Gastroesophageal sphincter (tissue), 4 donors: Measurements from ENCODE around the gene BACE1-AS. TPM values are rescaled to one million over a fixed set of nuclear protein-coding genes. Genes with fewer than 3 reads are reported as not detected.

Experiments used
- ATAC-seq: fragments of 150-250 bp; one replicate; pipeline ENCODE4 v1.9.1; 2016; ENCODE audit warnings: mild to moderate bottlenecking, moderate library complexity
- H3K27ac ChIP-seq, 4 donors: fragments of 200-600 bp; sonication (generic) in 3 of 4; 1 replicate in 3 of 4; 2 replicates in 1 of 4; pipeline ENCODE4 v1.5.1; 2016 to 2019
- H3K27me3 ChIP-seq: fragments of 200-600 bp; sonication (generic); one replicate; pipeline ENCODE4 v1.5.1; 2019
- H3K36me3 ChIP-seq, 2 donors: fragments of 200-600 bp; sonication (generic); one replicate each; pipeline ENCODE4 v1.5.1; 2019; ENCODE audit warnings: control low read depth in 1 of 2
- H3K4me1 ChIP-seq, 3 donors: fragments of 200-600 bp; sonication (generic); 1 replicate in 2 of 3; 2 replicates in 1 of 3; pipeline ENCODE4 v1.5.1; 2016 to 2019; ENCODE audit warnings: control low read depth in 2 of 3
- H3K4me3 ChIP-seq, 2 donors: fragments of 200-600 bp; sonication (generic); one replicate each; pipeline ENCODE4 v1.5.1; 2019; ENCODE audit warnings: mild to moderate bottlenecking in 1 of 2, moderate library complexity in 1 of 2
- H3K9me3 ChIP-seq, 3 donors: fragments of 200-600 bp; sonication (generic); one replicate each; pipeline ENCODE4 v1.5.1; 2017 to 2019; ENCODE audit warnings: control low read depth in 2 of 3
- CTCF ChIP-seq, 4 experiments: fragments of 200-600 bp in 2 of 4; fragments of 450-650 bp in 2 of 4; sonication (generic) in 1 of 4; IDR thresholded peaks; one replicate each; pipeline ENCODE4 v1.5.1; 2017 to 2019; ENCODE audit warnings: antibody characterized with exemption in 4 of 4, mild to moderate bottlenecking in 2 of 4, moderate library complexity in 2 of 4
- EP300 ChIP-seq: sonication (generic); formaldehyde crosslinking; IDR thresholded peaks from one replicate; pipeline ENCODE4 v1.6.1; 2017; ENCODE audit warnings: antibody characterized with exemption, mild to moderate bottlenecking
- POLR2A ChIP-seq, 2 donors: fragments of 450-650 bp; IDR thresholded peaks; one replicate each; pipeline ENCODE4 v1.6.1; 2017; ENCODE audit warnings: antibody characterized with exemption in 2 of 2, mild to moderate bottlenecking in 2 of 2, moderate library complexity in 1 of 2
- POLR2AphosphoS5 ChIP-seq: sonication (generic); formaldehyde crosslinking; IDR thresholded peaks from one replicate; pipeline ENCODE4 v1.6.1; 2017; ENCODE audit warnings: antibody characterized with exemption
- WGBS, 2 donors: methylation state at CpG; one replicate each; pipeline ENCODE4 v1.1.5; 2018; ENCODE audit warnings: low coverage in 1 of 2; 5-methylcytosine and 5-hydroxymethylcytosine counted together
- small RNA-seq, 4 donors: library from RNA; depleted of rRNA; stranded (forward); fragments of <200 nt; gene quantifications; one replicate each; pipeline ENCODE3, GENCODE V24; 2016
- total RNA-seq, 4 donors: library from RNA; depleted of rRNA; stranded (reverse); fragments of >200 nt; gene quantifications; one replicate each; pipeline ENCODE4 v1.1.0, GENCODE V29; 2016

Gene BACE1-AS
- total RNA-seq, 4 donors from 2014 or later = 4.8 to 13.1 (median 10.1) TPM

DNA sequence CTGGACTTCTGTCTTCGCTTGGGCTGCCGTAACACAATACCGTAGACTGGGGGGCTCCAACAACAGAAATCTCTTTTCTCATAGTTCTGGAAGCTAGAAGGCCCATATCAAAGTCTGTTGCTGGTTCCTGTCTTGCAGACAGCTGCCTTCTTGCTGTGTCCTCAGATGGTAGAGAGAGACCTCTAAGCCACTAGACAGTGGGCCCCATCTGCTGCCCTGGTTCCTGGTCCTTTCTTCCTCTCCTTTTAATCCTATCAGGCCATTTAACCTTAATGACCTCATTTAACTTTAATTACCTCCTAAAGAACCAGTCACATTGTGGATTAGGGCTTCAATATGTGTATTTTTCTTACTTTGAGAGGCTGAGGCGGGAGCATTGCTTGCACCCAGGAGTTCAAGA lies 45.9 kb downstream of the BACE1-AS start:
- Histone ChIP-seq H3K9me3 (no peaks in the 10 kb centered on the region), H3K27ac (no peak overlapping the region), H3K36me3 (peaks cover 0 to 78% of the 10 kb centered on the region in 2 donors), H3K4me3 (no peak overlapping the region), H3K4me1 (no peaks in the 10 kb centered on the region), H3K27me3 (no peaks in the 10 kb centered on the region)
- TF ChIP-seq POLR2A (IDR thresholded peaks at IDR 0.05) (no peak), CTCF (IDR thresholded peaks at IDR 0.05) (no peak), POLR2AphosphoS5 (no peak), EP300 (no peak)
- WGBS, 2 donors = 98 to 100% methylated on average over 1 to 4 of the region's 4 CpGs
- no peak for ATAC-seq

Small RNA genes within 50 kb of the gene (small RNA-seq; reads per million reads assigned to genes)
- 0 reads per million in 4 donors for gene RF00564

Other genes with a start within 250 kb of the BACE1-AS start
- gene SIK3, start 192.9 kb upstream of the BACE1-AS start, total RNA-seq = 10 to 100 TPM; 31.7 to 56.1 (median 45.3) TPM
- gene PAFAH1B2, start 147.1 kb upstream of the BACE1-AS start, total RNA-seq = 10 to 100 TPM; 50.3 to 82.3 (median 63.2) TPM
- gene SIDT2, start 112.6 kb upstream of the BACE1-AS start, total RNA-seq = 10 to 100 TPM; 15.3 to 50.1 (median 33.6) TPM
- gene TAGLN, start 92.0 kb upstream of the BACE1-AS start, total RNA-seq = over 10,000 TPM; 10,394 to 14,194 (median 13,050) TPM
- 10 to 100 TPM; 28.9 to 40.5 (median 35.3) TPM for gene PCSK7, start 59.3 kb upstream of the BACE1-AS start, total RNA-seq
- gene RNF214, start 58.7 kb upstream of the BACE1-AS start, total RNA-seq = 10 to 100 TPM; 14.8 to 21.2 (median 17.4) TPM
- gene BACE1, start 24.9 kb downstream of the BACE1-AS start, total RNA-seq = 10 to 100 TPM; 19.2 to 45.4 (median 22.2) TPM
- 10 to 100 TPM; 22.3 to 26.3 (median 25.0) TPM for gene CEP164, start 36.5 kb downstream of the BACE1-AS start, total RNA-seq